ENCODE data around the gene AQP12B. TPM values are rescaled to one million over a fixed set of nuclear protein-coding genes. Genes with fewer than 3 reads are reported as not detected.
"Not testable (repeated sequence)": the region's sequence is repeated elsewhere in the genome, so short reads cannot be mapped to it uniquely, and the experiment has no call there.

Gene AQP12B
- total RNA-seq, 4 donors from 2014 or later = not detected

DNA sequence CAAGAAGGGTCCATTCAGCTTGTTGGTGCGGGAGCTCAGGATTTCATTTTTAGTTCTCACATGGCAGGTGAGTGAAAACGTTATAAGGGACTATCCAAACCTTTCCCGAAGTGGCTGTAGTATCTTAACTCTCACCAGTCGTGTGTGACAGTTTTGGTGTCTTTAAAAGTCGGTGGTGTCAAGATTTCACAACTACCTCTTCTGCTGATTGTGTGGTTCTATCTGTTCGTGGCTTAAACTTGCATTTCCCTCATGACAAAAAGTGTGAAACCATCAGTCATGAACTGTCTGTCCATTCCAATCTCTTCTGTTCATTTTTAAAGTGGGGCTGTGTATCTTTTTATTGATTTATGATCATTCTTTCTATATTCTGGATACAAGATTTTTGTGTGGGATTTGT is 3.8 kb upstream of the AQP12B start:
- peaks cover 16% of the 10 kb centered on the region for H3K27me3 ChIP-seq
- H3K36me3 ChIP-seq = no peaks in the 10 kb centered on the region
- H3K9me3 ChIP-seq = no peaks in the 10 kb centered on the region
- no peak overlapping the region for H3K4me3 ChIP-seq
- no peak overlapping the region for H3K27ac ChIP-seq
- no peak for DNase-seq (ENCODE audit: low spot score in 2 of 2)
- WGBS = 61% methylated on average over 6 of the region's 6 CpGs
- H3K4me1 ChIP-seq = no peaks in the 10 kb centered on the region
- TF ChIP-seq POLR2A (IDR thresholded peaks at IDR 0.05) = no peak
- no peak for TF ChIP-seq EP300 (IDR thresholded peaks at IDR 0.05)
- no peak for TF ChIP-seq POLR2AphosphoS5 (IDR thresholded peaks at IDR 0.05)
- TF ChIP-seq, protein P1, sequence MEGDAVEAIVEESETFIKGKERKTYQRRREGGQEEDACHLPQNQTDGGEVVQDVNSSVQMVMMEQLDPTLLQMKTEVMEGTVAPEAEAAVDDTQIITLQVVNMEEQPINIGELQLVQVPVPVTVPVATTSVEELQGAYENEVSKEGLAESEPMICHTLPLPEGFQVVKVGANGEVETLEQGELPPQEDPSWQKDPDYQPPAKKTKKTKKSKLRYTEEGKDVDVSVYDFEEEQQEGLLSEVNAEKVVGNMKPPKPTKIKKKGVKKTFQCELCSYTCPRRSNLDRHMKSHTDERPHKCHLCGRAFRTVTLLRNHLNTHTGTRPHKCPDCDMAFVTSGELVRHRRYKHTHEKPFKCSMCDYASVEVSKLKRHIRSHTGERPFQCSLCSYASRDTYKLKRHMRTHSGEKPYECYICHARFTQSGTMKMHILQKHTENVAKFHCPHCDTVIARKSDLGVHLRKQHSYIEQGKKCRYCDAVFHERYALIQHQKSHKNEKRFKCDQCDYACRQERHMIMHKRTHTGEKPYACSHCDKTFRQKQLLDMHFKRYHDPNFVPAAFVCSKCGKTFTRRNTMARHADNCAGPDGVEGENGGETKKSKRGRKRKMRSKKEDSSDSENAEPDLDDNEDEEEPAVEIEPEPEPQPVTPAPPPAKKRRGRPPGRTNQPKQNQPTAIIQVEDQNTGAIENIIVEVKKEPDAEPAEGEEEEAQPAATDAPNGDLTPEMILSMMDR (IDR thresholded peaks at IDR 0.05) = no peak

DNA sequence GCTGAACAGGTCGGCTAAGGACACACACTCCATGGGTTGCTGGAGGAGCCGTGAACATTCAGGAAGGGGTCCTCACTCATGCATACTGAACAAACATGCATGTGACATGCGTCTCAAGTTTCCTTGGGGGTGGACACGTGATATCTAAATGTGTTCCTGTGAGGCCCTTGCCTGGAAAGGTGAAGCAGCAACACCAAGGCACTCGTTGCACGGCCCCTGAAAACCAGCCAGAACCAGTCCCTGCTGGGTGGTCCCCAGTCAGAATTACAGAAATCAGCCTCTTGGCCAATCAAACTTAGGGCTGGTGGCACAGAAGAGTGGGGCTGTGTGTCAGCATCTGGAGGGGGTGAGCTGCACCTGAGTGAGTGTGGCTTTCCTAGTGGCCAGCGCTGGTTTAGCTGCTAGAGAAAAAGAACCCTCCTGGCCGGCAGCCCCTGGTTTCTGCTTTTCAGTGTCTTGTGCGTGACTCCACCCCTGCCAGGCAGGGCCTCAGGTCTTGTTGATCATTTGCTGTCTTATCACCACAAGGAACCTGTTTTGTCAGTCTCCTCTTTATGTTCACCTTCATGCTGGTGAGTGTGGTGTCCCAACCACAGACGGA is 3.2 kb upstream of the AQP12B start:
- no peaks in the 10 kb centered on the region for H3K4me1 ChIP-seq
- no peaks in the 10 kb centered on the region for H3K9me3 ChIP-seq
- no peak for TF ChIP-seq EP300 (IDR thresholded peaks at IDR 0.05)
- TF ChIP-seq POLR2AphosphoS5 (IDR thresholded peaks at IDR 0.05) = no peak
- TF ChIP-seq POLR2A (IDR thresholded peaks at IDR 0.05) = no peak
- TF ChIP-seq, protein P1 (IDR thresholded peaks at IDR 0.05) = no peak
- DNase-seq (ENCODE audit: low spot score in 2 of 2) = no peak
- H3K4me3 ChIP-seq = no peak overlapping the region
- H3K27me3 ChIP-seq = peaks cover 16% of the 10 kb centered on the region
- no peak overlapping the region for H3K27ac ChIP-seq
- H3K36me3 ChIP-seq = no peaks in the 10 kb centered on the region
- WGBS = 53% methylated on average over 8 of the region's 10 CpGs

DNA sequence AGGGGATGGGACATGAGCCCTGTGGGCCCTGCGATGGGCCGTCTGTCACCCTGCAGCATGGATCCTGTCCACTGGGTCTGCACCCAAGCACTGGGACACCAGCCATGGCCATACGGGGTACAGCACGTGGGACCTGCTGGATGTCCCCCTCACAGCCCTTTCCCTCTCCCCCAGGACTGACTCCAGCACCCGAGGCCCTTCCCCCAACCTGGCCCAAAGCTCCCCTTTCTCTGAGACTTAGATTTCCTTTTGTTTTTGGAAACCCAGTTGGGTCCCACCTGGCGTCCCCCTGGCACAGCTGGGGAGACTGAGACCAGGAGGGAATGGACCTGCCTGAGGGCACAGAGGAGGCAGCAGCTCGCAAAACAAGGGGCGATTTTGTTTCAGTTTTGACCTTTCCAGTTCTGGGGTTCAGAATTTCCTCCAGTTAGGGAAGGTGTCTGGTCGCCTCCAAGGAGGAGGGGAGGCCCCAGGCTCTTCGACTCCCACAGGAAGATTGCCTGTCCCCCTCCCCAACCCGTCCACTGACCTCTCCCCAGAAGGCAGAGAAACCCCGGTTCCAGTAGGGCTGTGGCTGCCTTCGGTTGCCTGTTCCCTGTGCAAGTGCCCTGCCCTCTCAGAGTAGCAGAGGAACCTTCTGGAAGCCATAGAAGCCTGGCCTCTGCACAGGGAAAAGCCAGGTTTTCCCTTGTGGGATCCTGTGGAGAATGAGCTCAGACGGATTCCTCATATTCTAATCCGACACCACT is 1.5 kb upstream of the AQP12B start:
- not testable (repeated sequence) for H3K36me3 ChIP-seq; H3K4me1 ChIP-seq; DNase-seq (ENCODE audit: low spot score in 2 of 2); H3K4me3 ChIP-seq; H3K9me3 ChIP-seq; H3K27ac ChIP-seq
- 72% methylated on average over 12 of the region's 15 CpGs for WGBS
- peaks cover 12% of the 10 kb centered on the region for H3K27me3 ChIP-seq

DNA sequence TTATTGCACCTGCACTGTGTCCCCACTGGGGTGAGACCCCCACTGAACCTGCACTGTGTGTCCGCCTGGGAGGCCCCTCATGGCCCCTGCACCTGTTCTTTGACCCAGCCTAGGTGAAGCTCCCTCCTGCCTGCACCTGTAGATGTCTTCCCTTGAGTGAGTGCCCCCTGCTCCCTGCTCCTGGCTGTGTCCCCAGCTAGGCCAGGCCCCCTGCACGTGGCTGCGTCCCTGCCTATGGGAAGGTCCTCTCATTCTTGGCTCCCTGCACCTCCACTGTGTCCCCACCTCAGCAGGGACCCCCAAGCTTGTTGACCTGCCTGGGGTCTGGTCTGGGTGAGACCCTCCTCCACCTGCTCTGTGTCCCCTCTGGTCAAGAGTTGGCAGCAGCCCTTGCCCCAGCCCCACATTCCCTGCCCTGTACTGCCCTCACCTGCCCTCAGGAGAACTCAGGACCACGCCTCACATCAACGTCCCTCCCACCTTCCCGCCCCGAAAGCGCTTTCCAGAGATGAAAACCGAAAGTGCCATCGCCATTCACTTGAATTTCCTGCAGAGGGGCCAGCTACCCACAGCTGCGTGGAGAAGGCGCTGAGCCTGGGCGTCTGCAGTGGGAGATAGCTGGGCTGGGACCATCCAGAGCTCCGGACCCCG is 769 bp upstream of the AQP12B start:
- H3K27ac ChIP-seq; H3K4me1 ChIP-seq; H3K9me3 ChIP-seq; H3K4me3 ChIP-seq; H3K36me3 ChIP-seq; DNase-seq (ENCODE audit: low spot score in 2 of 2): not testable (repeated sequence)
- no CpG with 5 or more reads among the region's 15 CpGs for WGBS
- peaks cover 12% of the 10 kb centered on the region for H3K27me3 ChIP-seq

DNA sequence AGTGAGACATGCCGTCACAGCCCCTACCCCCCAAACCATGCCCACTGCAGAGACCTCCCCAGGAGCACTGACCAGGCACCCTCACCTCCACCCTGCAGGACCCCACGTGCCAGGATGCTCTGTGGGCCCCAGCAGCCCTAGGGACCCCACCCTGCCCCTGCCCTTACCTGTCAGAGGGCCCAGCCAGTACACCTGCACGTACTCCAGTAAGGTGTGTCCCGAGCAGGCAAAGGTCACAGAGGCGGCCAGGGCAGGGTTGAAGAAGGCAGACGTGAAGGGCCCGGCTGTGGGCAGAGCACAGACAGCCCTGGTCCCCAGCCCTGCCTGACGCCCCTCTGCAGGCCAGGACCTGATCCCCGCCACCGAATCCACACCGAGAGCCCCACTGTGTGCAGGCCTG is 2.5 kb downstream of the AQP12B start:
- 80% methylated on average over 1 of the region's 11 CpGs for WGBS

DNA sequence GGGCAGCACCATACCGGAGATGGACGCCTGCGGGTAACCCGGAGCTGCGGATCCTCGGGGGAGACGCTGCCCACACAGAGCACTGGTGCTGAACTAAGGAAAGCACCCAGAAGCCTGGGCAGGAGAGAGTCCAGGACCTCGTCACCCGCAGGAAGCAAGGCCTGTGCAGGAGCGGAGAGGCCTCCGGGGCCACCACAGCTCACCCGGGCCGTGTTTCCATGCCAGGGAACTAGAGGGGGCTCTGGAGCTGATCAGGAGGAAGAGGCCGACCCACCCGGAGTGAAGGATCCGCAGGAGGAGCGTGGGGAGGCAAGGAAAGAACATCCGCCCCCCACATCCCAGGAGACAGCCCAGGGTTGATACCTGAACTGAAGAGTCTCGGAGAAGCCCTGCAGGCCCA is 3.8 kb downstream of the AQP12B start:
- WGBS = no CpG with 5 or more reads among the region's 19 CpGs
- not testable (repeated sequence) for H3K9me3 ChIP-seq; H3K27me3 ChIP-seq; DNase-seq (ENCODE audit: low spot score in 2 of 2); H3K36me3 ChIP-seq; H3K4me3 ChIP-seq; H3K27ac ChIP-seq; H3K4me1 ChIP-seq

More for the DNA sequence above, 2.5 kb downstream of the AQP12B start:
- H3K27ac ChIP-seq; H3K36me3 ChIP-seq; H3K4me1 ChIP-seq; H3K9me3 ChIP-seq; DNase-seq (ENCODE audit: low spot score in 2 of 2); H3K4me3 ChIP-seq; H3K27me3 ChIP-seq: not testable (repeated sequence)

DNA sequence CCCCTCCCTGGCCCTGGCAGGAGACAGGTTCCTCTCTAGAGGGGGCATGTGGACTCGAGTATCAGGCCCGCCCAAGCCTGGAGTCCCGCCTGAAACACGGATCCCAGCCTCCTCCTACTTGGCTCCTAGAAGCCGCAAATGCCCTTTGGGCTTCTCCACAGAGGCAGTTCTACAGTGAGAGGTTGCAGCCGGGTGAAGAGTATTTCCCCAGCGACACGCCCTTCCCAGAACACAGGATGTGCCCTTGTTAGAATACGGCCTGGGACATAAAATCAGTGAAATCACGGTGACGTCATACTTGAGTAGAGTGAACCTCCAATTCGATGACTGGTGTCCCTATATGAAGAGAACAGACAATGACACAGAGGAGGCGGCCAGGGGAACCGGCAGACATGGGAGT is 4.6 kb downstream of the AQP12B start:
- H3K27me3 ChIP-seq = peaks cover 16% of the 10 kb centered on the region
- H3K9me3 ChIP-seq; H3K4me3 ChIP-seq; H3K27ac ChIP-seq; DNase-seq (ENCODE audit: low spot score in 2 of 2); H3K4me1 ChIP-seq; H3K36me3 ChIP-seq: not testable (repeated sequence)
- WGBS = no CpG with 5 or more reads among the region's 14 CpGs

DNA sequence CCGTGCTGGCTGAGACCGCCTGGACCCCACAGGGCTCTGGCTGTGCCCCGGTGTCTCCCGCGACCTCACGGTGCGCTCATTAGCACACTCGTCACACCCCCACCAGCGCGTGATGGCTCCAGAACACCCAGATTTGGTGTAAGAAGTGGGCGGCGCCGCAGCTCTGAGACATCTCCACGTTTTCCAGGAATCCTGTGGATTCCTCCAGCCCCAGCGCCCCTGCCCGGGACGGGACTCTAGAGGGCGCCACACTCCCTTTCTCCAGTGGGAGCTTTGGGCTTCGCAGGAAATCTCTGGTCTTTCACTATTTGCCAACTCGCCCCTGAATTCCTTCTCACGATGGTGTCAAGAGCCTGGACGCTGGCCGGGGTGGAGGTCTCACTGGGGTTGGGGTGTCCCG is 7.3 kb downstream of the AQP12B start:
- not testable (repeated sequence) for H3K4me1 ChIP-seq; H3K36me3 ChIP-seq; H3K4me3 ChIP-seq; H3K9me3 ChIP-seq; H3K27ac ChIP-seq; DNase-seq (ENCODE audit: low spot score in 2 of 2)
- H3K27me3 ChIP-seq = peaks cover 36% of the 10 kb centered on the region
- WGBS = no CpG with 5 or more reads among the region's 24 CpGs

DNA sequence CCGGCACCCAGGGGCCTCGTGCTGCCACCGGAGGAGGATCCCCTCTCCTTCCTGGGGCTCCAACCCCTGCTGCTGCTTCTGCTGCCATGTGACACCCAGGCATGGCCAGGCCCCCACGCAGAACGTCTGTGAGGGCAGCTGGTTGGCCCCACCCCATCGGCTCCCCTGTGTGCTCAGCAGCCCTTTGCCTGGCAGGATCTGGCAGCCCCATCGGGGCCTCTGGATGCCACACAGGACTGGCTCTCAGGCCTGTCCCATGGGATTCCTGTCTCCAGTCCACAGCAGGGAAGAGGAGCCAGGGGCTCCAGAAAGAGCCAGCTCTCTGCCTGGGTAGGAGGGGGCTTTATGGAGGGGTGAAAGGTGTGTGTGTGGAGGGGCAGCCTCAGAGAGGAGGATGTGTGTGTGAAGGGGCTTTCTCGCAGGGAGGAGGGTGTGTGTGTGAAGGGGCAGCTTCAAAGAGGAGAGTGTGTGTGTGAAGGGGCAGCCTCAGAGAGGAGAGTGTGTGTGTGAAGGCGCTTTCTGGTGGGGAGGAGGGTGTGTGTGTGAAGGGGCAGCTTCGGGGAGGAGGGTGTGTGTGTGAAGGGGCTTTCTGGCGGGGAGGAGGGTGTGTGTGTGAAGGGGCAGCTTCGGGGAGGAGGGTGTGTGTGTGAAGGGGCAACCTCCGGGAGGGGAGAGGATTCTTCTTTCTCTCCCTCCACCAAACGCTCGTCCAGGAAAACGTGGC is 8.1 kb downstream of the AQP12B start:
- not testable (repeated sequence) for H3K4me1 ChIP-seq; H3K9me3 ChIP-seq; H3K4me3 ChIP-seq; DNase-seq (ENCODE audit: low spot score in 2 of 2); H3K27ac ChIP-seq; H3K36me3 ChIP-seq
- H3K27me3 ChIP-seq = peaks cover 42% of the 10 kb centered on the region
- 33% methylated on average over 8 of the region's 16 CpGs for WGBS
